G401.6 (cell line): ENCODE measurements around the gene SLC29A1.

Source experiments
- FAIRE-seq: peaks from 2 replicates; lab custom pipeline; 2012; peaks lifted over from hg19 to GRCh38; lab: Jason Lieb, UNC

SLC29A1 gene

GRCh38 chr6:44269178-44269920 is 46.0 kb downstream of the SLC29A1 start:
- peak; percentile 13 for FAIRE-seq

GRCh38 chr6:44269921-44270525 is 46.6 kb downstream of the SLC29A1 start, which contains the start of gene TMEM151B:
TMEM151B (plus strand) TSS chr6:44270450; CDS start chr6:44270743, 293 bp downstream.
- no peak for FAIRE-seq

- no peak for FAIRE-seq
Observed at GRCh38 chr6:44270526-44271405, 47.4 kb downstream of the SLC29A1 start.

- no peak for FAIRE-seq
Observed at GRCh38 chr6:44271406-44271723, 48.0 kb downstream of the SLC29A1 start.

DNA sequence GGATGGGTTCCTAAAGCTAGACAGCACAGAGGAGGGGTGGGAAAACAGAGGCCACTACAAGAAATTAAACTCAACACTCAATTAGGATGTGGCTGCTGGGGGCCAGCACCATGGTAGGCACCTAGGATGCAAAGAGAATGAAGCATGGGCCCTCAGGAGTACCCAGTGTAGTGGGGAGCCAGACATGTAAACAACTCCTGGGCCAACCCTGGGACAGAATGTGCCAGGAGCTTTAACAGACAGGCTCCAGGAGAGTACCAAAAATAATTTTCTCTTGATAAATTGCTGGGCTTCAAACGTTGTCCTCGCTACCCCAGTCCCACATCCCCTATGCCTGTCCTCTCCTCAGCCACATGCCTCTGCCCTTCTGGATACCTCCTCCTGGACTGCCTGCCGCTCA is 48.5 kb downstream of the SLC29A1 start:
- FAIRE-seq, result no peak

DNA sequence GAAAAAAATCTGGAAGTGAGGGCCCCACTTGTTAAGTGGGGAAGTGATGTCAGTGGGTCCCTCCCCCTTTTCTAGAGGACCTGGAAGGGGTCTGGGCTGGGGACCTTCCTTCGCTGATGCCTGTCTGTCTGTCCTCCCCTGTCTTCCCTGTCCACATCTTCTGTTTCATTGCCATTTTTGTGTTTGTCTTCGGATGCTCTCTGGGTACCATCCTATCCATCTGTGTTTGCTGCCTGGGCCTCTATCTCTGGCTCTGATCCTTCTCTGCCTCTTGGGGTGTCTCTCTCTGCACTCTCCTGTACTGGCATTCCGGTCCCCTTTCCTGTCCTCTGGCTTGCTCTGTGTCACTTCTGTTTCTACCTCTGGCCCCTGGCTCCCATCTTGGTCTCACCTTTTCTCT is 49.1 kb downstream of the SLC29A1 start:
- no peak for FAIRE-seq

DNA sequence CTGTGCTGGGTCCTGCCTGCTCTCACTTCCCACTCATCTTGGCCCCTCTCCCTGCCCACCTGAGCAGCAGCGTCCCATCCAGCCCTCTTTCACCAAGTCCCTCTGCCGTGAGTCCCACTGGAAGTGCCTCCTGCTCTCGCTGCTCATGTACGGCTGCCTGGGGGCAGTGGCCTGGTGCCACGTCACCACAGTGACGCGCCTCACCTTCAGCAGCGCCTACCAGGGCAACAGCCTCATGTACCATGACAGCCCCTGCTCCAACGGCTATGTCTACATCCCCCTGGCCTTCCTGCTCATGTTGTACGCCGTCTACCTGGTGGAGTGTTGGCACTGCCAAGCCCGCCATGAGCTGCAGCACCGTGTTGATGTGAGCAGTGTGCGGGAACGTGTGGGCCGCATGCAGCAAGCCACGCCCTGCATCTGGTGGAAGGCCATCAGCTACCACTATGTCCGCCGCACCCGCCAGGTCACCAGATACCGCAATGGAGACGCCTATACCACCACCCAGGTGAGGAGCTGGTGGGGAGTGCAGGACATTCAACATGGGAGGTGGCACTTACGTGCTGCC is 49.7 kb downstream of the SLC29A1 start:
- no peak for FAIRE-seq

DNA sequence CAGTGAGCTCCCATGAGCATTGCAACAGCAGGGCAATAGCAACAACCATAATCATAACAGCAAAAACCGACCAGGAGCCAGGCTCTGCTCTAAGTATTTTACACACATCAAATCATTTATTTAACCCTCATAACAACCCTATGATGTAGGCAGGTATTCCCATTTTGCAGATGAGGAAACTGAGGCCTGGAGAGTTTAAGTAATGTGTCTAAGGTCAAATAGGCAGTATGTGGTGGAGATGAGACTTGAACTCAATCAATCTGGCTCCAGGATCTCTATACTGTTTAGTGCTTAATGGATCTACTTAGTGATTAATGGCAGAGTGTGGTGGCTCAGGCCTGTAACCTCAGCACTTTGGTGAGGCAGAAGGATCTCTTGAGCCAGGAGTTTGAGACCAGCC is 50.2 kb downstream of the SLC29A1 start:
- no peak for FAIRE-seq

GRCh38 chr6:44275271-44275748 is 51.9 kb downstream of the SLC29A1 start:
- no peak for FAIRE-seq

- no peak for FAIRE-seq
Observed at GRCh38 chr6:44275749-44276648, 52.6 kb downstream of the SLC29A1 start.

DNA sequence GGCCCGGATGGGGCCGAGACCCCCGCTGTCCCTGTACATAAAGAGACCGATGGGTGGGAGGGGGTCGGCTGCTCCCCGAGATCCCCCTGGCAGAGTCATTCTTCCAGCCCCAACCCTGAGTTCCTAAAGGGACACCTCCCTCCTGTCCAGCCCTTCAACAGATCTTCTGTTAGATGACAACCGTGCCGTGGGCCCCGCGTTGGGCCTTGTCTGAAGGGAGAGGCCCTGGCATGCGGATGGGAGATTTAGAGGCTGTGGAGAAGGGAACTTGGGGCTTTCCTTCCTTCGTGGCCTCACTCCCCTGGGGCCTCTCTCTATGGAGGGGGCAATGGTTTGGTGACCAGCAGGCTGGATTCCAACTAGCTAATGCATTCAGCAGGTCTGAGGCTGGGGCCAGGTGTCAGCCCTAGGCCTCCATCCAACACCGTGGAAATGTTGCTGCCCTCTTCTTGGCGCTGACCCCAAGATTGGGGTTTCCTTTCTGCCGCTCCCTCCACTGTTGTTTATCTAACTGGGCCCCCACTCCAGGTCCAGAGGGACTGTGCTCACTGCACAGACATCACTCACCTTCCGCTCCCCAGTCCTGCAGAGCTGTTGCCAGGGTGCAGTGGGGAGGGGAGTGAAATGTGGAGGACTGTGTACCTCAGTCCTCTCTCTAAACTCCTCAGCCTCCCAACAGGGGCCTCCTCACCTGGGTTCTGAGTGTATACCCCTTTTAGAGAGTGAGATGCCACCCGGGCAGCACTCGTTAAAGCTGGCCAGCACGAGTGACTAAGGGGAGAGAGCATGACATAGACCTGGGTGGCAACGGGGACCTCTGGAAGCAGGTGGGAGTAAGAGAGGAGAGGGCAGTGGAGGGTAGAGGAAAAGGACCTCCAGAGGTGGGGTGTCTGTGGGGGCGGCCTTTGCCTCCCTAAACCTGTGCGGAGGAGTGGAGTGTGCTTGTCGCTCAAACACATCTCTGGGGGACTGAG is 53.6 kb downstream of the SLC29A1 start:
- no peak for FAIRE-seq

- FAIRE-seq, result no peak
Observed at GRCh38 chr6:44277763-44278162, 54.4 kb downstream of the SLC29A1 start.

DNA sequence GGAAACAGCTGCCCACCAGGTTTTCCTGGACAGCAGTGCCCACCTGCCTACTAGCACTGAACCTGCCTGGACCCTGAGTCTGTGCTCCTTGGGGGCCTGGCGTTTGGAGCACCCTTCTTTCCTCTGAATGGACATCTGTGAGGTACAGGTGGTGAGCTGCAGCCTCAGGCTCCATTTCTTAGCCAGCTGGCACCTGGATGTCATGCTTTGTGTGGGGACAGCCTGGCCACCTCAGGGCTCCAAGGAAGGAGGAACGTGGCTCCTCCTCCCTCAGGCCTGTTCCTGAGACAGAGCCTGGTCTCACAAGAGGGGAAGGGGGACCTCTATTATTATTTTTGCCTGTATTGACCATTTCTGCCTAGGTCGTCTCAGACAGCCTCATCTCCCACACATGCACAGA is 54.9 kb downstream of the SLC29A1 start:
- FAIRE-seq, result no peak

DNA sequence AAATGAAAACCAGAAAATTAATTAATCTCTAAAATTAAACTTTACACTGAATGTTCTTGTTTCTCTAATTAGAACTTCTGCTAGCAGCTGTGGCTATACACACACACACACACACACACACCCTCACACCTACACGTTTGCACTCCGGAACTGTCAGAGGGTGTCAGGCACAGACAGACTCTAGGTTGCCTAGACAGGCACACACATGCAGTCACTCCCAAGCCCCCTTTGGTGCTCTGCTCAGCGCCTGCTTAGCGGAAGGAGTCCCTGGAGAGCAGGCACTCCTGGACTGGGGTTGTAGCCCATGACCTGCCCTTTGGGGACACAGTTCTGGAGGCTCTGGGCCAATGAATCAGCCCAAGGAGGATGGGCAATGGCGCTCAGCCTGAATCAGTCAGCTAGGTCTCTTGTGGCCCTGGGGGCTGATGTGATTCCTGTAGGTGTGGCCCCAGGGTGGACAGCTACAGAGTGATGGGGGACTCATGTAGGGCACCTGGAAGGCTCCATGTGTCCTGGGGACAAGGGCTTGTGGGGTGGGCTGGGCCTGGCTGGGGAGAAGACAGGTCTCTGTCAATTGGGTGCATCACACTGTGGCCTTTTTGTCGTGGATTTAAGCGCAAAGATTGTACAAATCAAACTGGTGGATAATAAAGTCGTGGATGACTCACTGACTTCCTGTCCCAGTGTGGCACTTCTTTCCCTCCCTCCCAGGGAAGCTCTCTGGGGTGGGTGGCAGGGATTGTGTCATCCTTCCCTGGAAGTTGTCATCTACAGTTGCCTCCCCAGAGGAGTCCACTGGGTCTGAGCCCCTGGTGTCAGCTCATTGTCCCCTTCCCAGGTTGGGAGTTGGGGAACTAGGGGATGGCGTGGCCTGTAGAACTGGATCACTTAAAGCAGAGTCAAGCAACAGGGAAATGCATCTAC is 55.6 kb downstream of the SLC29A1 start:
- FAIRE-seq, result no peak
